ENCODE results near the gene CNTNAP5.

CNTNAP5 gene

DNA sequence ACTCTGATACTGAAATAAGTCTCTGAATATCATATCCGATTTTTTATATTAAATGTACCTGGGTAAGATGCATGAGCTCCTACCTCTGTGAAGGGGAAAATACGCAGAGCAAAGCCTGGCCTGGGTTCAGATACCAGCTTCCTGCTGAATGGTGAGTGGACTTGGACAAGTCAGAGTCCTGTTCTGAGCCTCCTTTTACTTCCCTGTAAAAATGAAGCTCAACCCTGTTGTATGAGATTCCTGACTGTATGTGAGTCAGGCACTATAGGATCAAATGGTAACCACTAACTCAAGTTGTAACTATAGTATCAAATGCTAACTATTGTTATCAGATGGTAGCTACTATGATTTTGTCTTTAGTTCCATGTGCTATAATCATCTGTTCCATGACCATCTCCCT, 561.7 kb downstream of the CNTNAP5 start:
- Histone ChIP-seq H3K4me3 (ENCODE audit: low read depth, low read length) (no peak overlapping the region), H3K4me2 (ENCODE audit: low read length) (no peak overlapping the region)
- TF ChIP-seq, protein P1, sequence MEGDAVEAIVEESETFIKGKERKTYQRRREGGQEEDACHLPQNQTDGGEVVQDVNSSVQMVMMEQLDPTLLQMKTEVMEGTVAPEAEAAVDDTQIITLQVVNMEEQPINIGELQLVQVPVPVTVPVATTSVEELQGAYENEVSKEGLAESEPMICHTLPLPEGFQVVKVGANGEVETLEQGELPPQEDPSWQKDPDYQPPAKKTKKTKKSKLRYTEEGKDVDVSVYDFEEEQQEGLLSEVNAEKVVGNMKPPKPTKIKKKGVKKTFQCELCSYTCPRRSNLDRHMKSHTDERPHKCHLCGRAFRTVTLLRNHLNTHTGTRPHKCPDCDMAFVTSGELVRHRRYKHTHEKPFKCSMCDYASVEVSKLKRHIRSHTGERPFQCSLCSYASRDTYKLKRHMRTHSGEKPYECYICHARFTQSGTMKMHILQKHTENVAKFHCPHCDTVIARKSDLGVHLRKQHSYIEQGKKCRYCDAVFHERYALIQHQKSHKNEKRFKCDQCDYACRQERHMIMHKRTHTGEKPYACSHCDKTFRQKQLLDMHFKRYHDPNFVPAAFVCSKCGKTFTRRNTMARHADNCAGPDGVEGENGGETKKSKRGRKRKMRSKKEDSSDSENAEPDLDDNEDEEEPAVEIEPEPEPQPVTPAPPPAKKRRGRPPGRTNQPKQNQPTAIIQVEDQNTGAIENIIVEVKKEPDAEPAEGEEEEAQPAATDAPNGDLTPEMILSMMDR (IDR thresholded peaks at IDR 0.05) = no peak

DNA sequence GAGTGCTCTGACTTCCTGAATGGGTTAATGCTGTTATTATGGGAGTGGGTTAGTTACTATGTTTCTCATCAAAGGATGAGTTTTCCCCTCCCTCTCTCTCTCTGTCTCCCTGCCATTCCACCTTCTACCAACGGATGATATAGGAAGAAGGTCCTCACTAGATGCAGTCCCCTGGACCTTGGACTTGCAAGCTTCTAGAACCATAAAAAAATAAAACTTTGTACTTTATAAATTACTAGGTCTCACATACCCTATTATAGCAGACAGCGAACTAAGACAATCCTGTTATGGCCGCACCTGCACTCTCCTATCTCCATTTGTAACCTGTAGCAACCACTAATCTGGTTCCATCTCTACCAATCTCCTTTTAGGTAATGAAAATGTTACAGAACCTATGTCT, 564.9 kb downstream of the CNTNAP5 start:
- no peak overlapping the region for H3K4me3 ChIP-seq (ENCODE audit: low read depth, low read length)
- H3K4me1 ChIP-seq = no peaks in the 10 kb centered on the region
- no peak overlapping the region for H3K27ac ChIP-seq
- H3K4me2 ChIP-seq (ENCODE audit: low read length) = no peak overlapping the region
- no peak overlapping the region for H2AFZ ChIP-seq
- no peaks in the 10 kb centered on the region for H3K36me3 ChIP-seq (ENCODE audit: control insufficient read depth, insufficient read depth, low read length)
- H3K79me2 ChIP-seq = no peaks in the 10 kb centered on the region
- H3K27me3 ChIP-seq (ENCODE audit: control insufficient read depth, insufficient read depth, low read length) = no peaks in the 10 kb centered on the region
- no peaks in the 10 kb centered on the region for H3K9me3 ChIP-seq (ENCODE audit: control insufficient read depth, low read length)
- TF ChIP-seq, protein P1 (IDR thresholded peaks at IDR 0.05) = no peak
- H3K9ac ChIP-seq = no peak overlapping the region

More for the DNA sequence above, 561.7 kb downstream of the CNTNAP5 start:
- Histone ChIP-seq H3K79me2 (no peaks in the 10 kb centered on the region), H3K27me3 (ENCODE audit: control insufficient read depth, insufficient read depth, low read length) (no peaks in the 10 kb centered on the region), H3K9me3 (ENCODE audit: control insufficient read depth, low read length) (no peaks in the 10 kb centered on the region), H3K9ac (no peak overlapping the region), H3K36me3 (ENCODE audit: control insufficient read depth, insufficient read depth, low read length) (no peaks in the 10 kb centered on the region), H3K27ac (no peak overlapping the region), H3K4me1 (no peaks in the 10 kb centered on the region), H2AFZ (no peak overlapping the region)

GRCh38 chr2:124602759-124603158, 577.7 kb downstream of the CNTNAP5 start:
- Histone ChIP-seq H3K9me3 (ENCODE audit: control insufficient read depth, low read length) (no peaks in the 10 kb centered on the region), H3K36me3 (ENCODE audit: control insufficient read depth, insufficient read depth, low read length) (no peaks in the 10 kb centered on the region)
- TF ChIP-seq, protein P1 (IDR thresholded peaks at IDR 0.05) = no peak

GRCh38 chr2:124604940-124605339, 579.9 kb downstream of the CNTNAP5 start:
- Histone ChIP-seq H3K4me2 (ENCODE audit: low read length) (no peak overlapping the region), H3K27ac (no peak overlapping the region), H3K4me3 (ENCODE audit: low read depth, low read length) (no peak overlapping the region), H3K36me3 (ENCODE audit: control insufficient read depth, insufficient read depth, low read length) (no peaks in the 10 kb centered on the region), H3K4me1 (no peaks in the 10 kb centered on the region), H3K9me3 (ENCODE audit: control insufficient read depth, low read length) (no peaks in the 10 kb centered on the region), H3K27me3 (ENCODE audit: control insufficient read depth, insufficient read depth, low read length) (no peaks in the 10 kb centered on the region), H3K9ac (no peak overlapping the region), H2AFZ (no peak overlapping the region), H3K79me2 (no peaks in the 10 kb centered on the region)
- TF ChIP-seq, protein P1 (IDR thresholded peaks at IDR 0.05) = no peak

More at GRCh38 chr2:124602759-124603158, 577.7 kb downstream of the CNTNAP5 start:
- Histone ChIP-seq H3K4me2 (ENCODE audit: low read length) (no peak overlapping the region), H3K79me2 (no peaks in the 10 kb centered on the region), H3K27ac (no peak overlapping the region), H3K9ac (no peak overlapping the region), H2AFZ (no peak overlapping the region), H3K4me1 (no peaks in the 10 kb centered on the region), H3K27me3 (ENCODE audit: control insufficient read depth, insufficient read depth, low read length) (no peaks in the 10 kb centered on the region), H3K4me3 (ENCODE audit: low read depth, low read length) (no peak overlapping the region)

DNA sequence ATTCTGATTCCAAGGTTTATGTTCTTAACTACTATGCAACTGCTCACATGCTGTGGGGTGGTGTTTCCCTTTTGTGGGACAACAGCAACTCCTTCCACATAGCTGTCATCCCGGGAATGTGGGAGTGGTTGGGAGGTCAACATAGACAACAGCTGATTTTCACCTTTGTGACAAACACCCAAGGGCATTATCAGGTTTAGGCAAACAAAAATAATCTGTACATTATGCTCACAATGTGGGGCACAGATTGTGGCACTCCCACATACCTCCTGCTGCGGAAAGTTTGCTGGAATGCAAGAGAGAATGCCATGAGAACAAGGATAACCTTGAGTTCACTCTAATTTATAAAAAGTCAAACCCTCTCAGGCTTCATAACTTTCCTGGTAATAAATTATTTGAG, 582.6 kb downstream of the CNTNAP5 start:
- no peak overlapping the region for H3K27ac ChIP-seq

More for the DNA sequence above, 582.6 kb downstream of the CNTNAP5 start:
- Histone ChIP-seq H3K79me2 (no peaks in the 10 kb centered on the region), H3K4me3 (ENCODE audit: low read depth, low read length) (no peak overlapping the region), H3K27me3 (ENCODE audit: control insufficient read depth, insufficient read depth, low read length) (no peaks in the 10 kb centered on the region), H3K4me1 (no peaks in the 10 kb centered on the region), H2AFZ (no peak overlapping the region), H3K36me3 (ENCODE audit: control insufficient read depth, insufficient read depth, low read length) (no peaks in the 10 kb centered on the region), H3K9ac (no peak overlapping the region), H3K9me3 (ENCODE audit: control insufficient read depth, low read length) (no peaks in the 10 kb centered on the region), H3K4me2 (ENCODE audit: low read length) (no peak overlapping the region)
- TF ChIP-seq, protein P1 (IDR thresholded peaks at IDR 0.05) = no peak
